ENCODE results near the gene KCTD2. TPM values are rescaled to one million over a fixed set of nuclear protein-coding genes. Genes with fewer than 3 reads are reported as not detected.

The KCTD2 gene
- total and polyA plus RNA-seq, 2 experiments from 2014 or later = 12.7 to 19.1 TPM

- no peak overlapping the region for H2AFZ ChIP-seq
- WGBS (ENCODE audit: low lambda C conversion rate, missing lambda C conversion rate) = 82% methylated on average over 10 of the region's 10 CpGs
- H3K9me3 ChIP-seq (ENCODE audit: low read depth) = no peaks in the 10 kb centered on the region
- peaks cover 51% of the 10 kb centered on the region for H3K79me2 ChIP-seq
- H3K27ac ChIP-seq = peak overlapping the region; percentile 99
- H3K4me2 ChIP-seq = peak overlapping the region; percentile 91
- no peaks in the 10 kb centered on the region for H4K20me1 ChIP-seq (ENCODE audit: insufficient read depth, poor library complexity, severe bottlenecking)
- H3K9me2 ChIP-seq (replicated peaks; ENCODE audit: insufficient read depth) = no peaks in the 10 kb centered on the region
- TF ChIP-seq EZH2 (IDR thresholded peaks at IDR 0.05; ENCODE audit: borderline replicate concordance) (no peak), EZH2phosphoT487 (IDR thresholded peaks at IDR 0.05; ENCODE audit: low read depth, severe bottlenecking, unreplicated experiment) (no peak), CTCF (IDR thresholded peaks at IDR 0.05; ENCODE audit: poor library complexity) (no peak)
- H3K4me1 ChIP-seq (ENCODE audit: insufficient read depth) = peaks cover 65% of the 10 kb centered on the region
- no peaks in the 10 kb centered on the region for H3K36me3 ChIP-seq (replicated peaks; ENCODE audit: insufficient read depth, low read depth)
- H3K27me3 ChIP-seq = no peaks in the 10 kb centered on the region
- H3K4me3 ChIP-seq = no peak overlapping the region
- DNase-seq (ENCODE audit: low spot score) = no peak
Measured at GRCh38 chr17:75091855-75092327, 44.9 kb downstream of the KCTD2 start.

- H3K9me2 ChIP-seq (replicated peaks; ENCODE audit: insufficient read depth) = no peaks in the 10 kb centered on the region
- peaks cover 55% of the 10 kb centered on the region for H3K4me1 ChIP-seq (ENCODE audit: insufficient read depth)
- peak overlapping the region; percentile 99 for H3K27ac ChIP-seq
- no peak for DNase-seq (ENCODE audit: low spot score)
- no peaks in the 10 kb centered on the region for H3K27me3 ChIP-seq
- 86% methylated on average over 18 of the region's 18 CpGs for WGBS (ENCODE audit: low lambda C conversion rate, missing lambda C conversion rate)
- H3K36me3 ChIP-seq (replicated peaks; ENCODE audit: insufficient read depth, low read depth) = no peaks in the 10 kb centered on the region
- no peak overlapping the region for H2AFZ ChIP-seq
- H3K9me3 ChIP-seq (ENCODE audit: low read depth) = no peaks in the 10 kb centered on the region
- H3K79me2 ChIP-seq = peaks cover 46% of the 10 kb centered on the region
- H4K20me1 ChIP-seq (ENCODE audit: insufficient read depth, poor library complexity, severe bottlenecking) = no peaks in the 10 kb centered on the region
- peak overlapping the region; percentile 91 for H3K4me2 ChIP-seq
- TF ChIP-seq EZH2 (IDR thresholded peaks at IDR 0.05; ENCODE audit: borderline replicate concordance) = no peak
- TF ChIP-seq CTCF (IDR thresholded peaks at IDR 0.05; ENCODE audit: poor library complexity) = no peak
- no peak for TF ChIP-seq EZH2phosphoT487 (IDR thresholded peaks at IDR 0.05; ENCODE audit: low read depth, severe bottlenecking, unreplicated experiment)
- H3K4me3 ChIP-seq = no peak overlapping the region
Measured at GRCh38 chr17:75093548-75094158, 46.6 kb downstream of the KCTD2 start.

GRCh38 chr17:75094871-75095399 lies 47.9 kb downstream of the KCTD2 start:
- Histone ChIP-seq H3K4me2 (no peak overlapping the region), H3K27ac (peak overlapping the region; percentile 99), H2AFZ (no peak overlapping the region), H3K9me2 (replicated peaks; ENCODE audit: insufficient read depth) (no peaks in the 10 kb centered on the region), H4K20me1 (ENCODE audit: insufficient read depth, poor library complexity, severe bottlenecking) (no peaks in the 10 kb centered on the region), H3K36me3 (replicated peaks; ENCODE audit: insufficient read depth, low read depth) (no peaks in the 10 kb centered on the region), H3K9me3 (ENCODE audit: low read depth) (no peaks in the 10 kb centered on the region), H3K4me3 (no peak overlapping the region), H3K4me1 (ENCODE audit: insufficient read depth) (peaks cover 46% of the 10 kb centered on the region), H3K27me3 (no peaks in the 10 kb centered on the region), H3K79me2 (peaks cover 33% of the 10 kb centered on the region)
- TF ChIP-seq EZH2 (IDR thresholded peaks at IDR 0.05; ENCODE audit: borderline replicate concordance) = no peak
- TF ChIP-seq CTCF (IDR thresholded peaks at IDR 0.05; ENCODE audit: poor library complexity) = no peak
- no peak for TF ChIP-seq EZH2phosphoT487 (IDR thresholded peaks at IDR 0.05; ENCODE audit: low read depth, severe bottlenecking, unreplicated experiment)
- no peak for DNase-seq (ENCODE audit: low spot score)
- WGBS (ENCODE audit: low lambda C conversion rate, missing lambda C conversion rate) = 86% methylated on average over 16 of the region's 16 CpGs

Data from hepatocyte (in vitro differentiated cells).